ENCODE data around the gene N4BP2L2. TPM values are rescaled to one million over a fixed set of nuclear protein-coding genes. Genes with fewer than 3 reads are reported as not detected.

N4BP2L2 gene
- total and polyA plus RNA-seq, 9 of the 15 experiments (the other 6 are each of a cell fraction or from before 2014, with no cell fraction given): 33.9 to 76.4 (median 48.7) TPM

GRCh38 chr13:32419862-32420261, 118.7 kb downstream of the N4BP2L2 start:
- DNase-seq (ENCODE audit: extremely low read depth in 1 of 4, low spot score in 3 of 4): no peak
- Histone ChIP-seq H3K4me2 (ENCODE audit: insufficient read depth, low read length) (no peak overlapping the region), H3K4me3 (no peak overlapping the region), H2AFZ (ENCODE audit: low read depth, low read length) (no peak overlapping the region), H3K36me3 (ENCODE audit: control insufficient read depth, insufficient read depth, low read length) (no peaks in the 10 kb centered on the region), H3K9me3 (replicated peaks; ENCODE audit: control insufficient read depth, insufficient read depth, low read depth, low read length) (no peaks in the 10 kb centered on the region), H3K27ac (ENCODE audit: extremely low read depth, low read depth, low read length) (no peak overlapping the region), H4K20me1 (replicated peaks; ENCODE audit: control insufficient read depth, insufficient read depth, low read length) (no peaks in the 10 kb centered on the region), H3K79me2 (ENCODE audit: control insufficient read depth, insufficient read depth, low read length) (no peaks in the 10 kb centered on the region), H3K27me3 (ENCODE audit: control insufficient read depth in 2 of 2, insufficient read depth in 2 of 2, low read length in 2 of 2) (no peaks in the 10 kb centered on the region), H3K9me1 (ENCODE audit: control insufficient read depth, insufficient read depth, low read length) (no peaks in the 10 kb centered on the region), H3K9ac (ENCODE audit: insufficient read depth in 1 of 2, low read depth in 2 of 2, low read length in 2 of 2) (no peak overlapping the region), H3K4me1 (replicated peaks in 1 of 2; ENCODE audit: control insufficient read depth in 2 of 2, insufficient read depth in 2 of 2, low read length in 2 of 2) (peaks cover 0 to 6% of the 10 kb centered on the region in 2 experiments; a peak in 3 of 5 replicates)
- POLR2A ChIA-PET: no interaction called here
- 50% methylated on average over 2 of the region's 2 CpGs for WGBS (ENCODE audit: insufficient coverage, low coverage, missing lambda C conversion rate)
- in situ Hi-C loops (cut with MboI) (no loop called here), intact Hi-C loops (cut with micrococcal nuclease) (no loop called here)
- CTCF ChIA-PET (ENCODE audit: low intra/inter-chr PET ratio): no interaction called here
- FAIRE-seq: no peak
- TF ChIP-seq POLR2A (conservative IDR thresholded peaks at IDR 0.05) (no peak), MAFK (IDR thresholded peaks at IDR 0.05; ENCODE audit: low read length) (no peak), HDAC2 (IDR thresholded peaks at IDR 0.05) (no peak), ZFP30 (CRISPR knock-in tag; IDR thresholded peaks at IDR 0.05; ENCODE audit: borderline replicate concordance) (no peak), ZSCAN29 (IDR thresholded peaks at IDR 0.05) (no peak), IRF2 (CRISPR knock-in tag; IDR thresholded peaks at IDR 0.05) (no peak), NR2F6 (CRISPR knock-in tag; IDR thresholded peaks at IDR 0.05) (no peak), HMG20A (CRISPR knock-in tag; conservative IDR thresholded peaks at IDR 0.05) (no peak), TFE3 (CRISPR knock-in tag; IDR thresholded peaks at IDR 0.05) (no peak), ZBTB33 (CRISPR knock-in tag; IDR thresholded peaks at IDR 0.05) (no peak), ZNF707 (CRISPR knock-in tag; conservative IDR thresholded peaks at IDR 0.05) (no peak), TAF1 (IDR thresholded peaks at IDR 0.05; ENCODE audit: control insufficient read depth, extremely low read depth, insufficient read depth, low read length, severe bottlenecking) (no peak)
- BruUV-seq (replicated peaks): no TSS peak
- no peak for ATAC-seq
